ENCODE measurements around the gene CYSRT1. TPM values are rescaled to one million over a fixed set of nuclear protein-coding genes. Genes with fewer than 3 reads are reported as not detected.

CYSRT1 gene
- total RNA-seq, 1 experiment from 2014 or later: 1.0 TPM

DNA sequence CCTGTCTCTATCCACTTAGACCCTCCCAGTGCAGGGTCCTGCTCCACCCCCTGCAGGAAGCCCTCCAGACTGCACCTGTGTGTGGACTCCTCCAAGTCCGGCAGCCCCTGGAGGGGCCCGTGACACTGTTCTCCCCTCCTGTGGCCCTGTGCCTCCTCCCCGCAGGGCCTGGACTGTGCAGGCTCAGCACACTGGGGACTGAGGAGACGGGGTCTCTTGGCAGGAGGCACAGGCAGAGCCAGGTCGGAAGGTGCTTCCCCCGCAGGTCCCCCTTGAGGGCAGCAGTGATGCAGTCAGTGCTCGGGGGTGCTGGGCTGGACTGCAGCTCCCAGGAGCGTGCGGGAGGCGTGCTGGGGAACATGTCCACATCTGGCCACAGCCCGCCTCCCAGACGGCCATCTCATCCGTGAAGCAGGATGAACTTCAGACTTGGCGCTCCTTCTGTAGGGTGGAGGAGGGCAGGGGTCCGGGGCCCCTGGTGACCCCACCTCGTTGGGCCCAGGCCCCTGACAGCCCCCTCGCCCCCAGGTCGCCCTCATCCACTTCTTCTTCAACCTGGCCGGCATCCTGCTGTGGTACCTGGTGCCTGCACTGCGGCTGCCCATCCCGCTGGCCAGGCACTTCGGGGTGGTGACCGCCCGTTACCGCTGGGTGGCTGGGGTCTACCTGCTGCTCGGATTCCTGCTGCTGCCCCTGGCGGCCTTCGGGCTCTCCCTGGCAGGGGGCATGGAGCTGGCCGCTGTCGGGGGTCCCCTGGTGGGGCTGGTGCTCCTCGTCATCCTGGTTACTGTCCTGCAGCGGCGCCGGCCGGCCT, 10.7 kb downstream of the CYSRT1 start:
- Histone ChIP-seq H3K4me2 (ENCODE audit: insufficient read depth, insufficient read length, low read length) (no peak overlapping the region), H2BK120ac (ENCODE audit: low read depth, low read length, poor library complexity, severe bottlenecking) (no peak overlapping the region), H4K8ac (replicated peaks; ENCODE audit: insufficient read length, low read depth, low read length) (no peak overlapping the region), H3K9ac (ENCODE audit: extremely low read depth, insufficient read length, low read length) (no peak overlapping the region), H3K23me2 (ENCODE audit: insufficient read length, low read depth, low read length, poor library complexity, severe bottlenecking) (no peaks in the 10 kb centered on the region), H2AK5ac (ENCODE audit: insufficient read length, low read length) (no peak overlapping the region), H3K9me3 (ENCODE audit: control insufficient read depth, low read depth, low read length) (no peaks in the 10 kb centered on the region), H3K79me1 (ENCODE audit: insufficient read depth, low read depth, low read length, poor library complexity, severe bottlenecking) (no peaks in the 10 kb centered on the region), H2BK12ac (ENCODE audit: insufficient read length, low read depth, low read length) (no peak overlapping the region), H2AFZ (ENCODE audit: low read length) (no peak overlapping the region), H2BK15ac (ENCODE audit: low read depth, low read length) (no peak overlapping the region), H3K18ac (ENCODE audit: insufficient read length, low read depth, low read length) (no peak overlapping the region), H3T11ph (ENCODE audit: low read length) (no peak overlapping the region), H3K56ac (ENCODE audit: insufficient read length, low read depth, low read length) (no peak overlapping the region), H3K23ac (ENCODE audit: insufficient read length, low read depth, low read length) (no peak overlapping the region), H3K4ac (ENCODE audit: low read depth, low read length) (no peak overlapping the region), H2BK5ac (ENCODE audit: insufficient read length, low read length) (no peak overlapping the region), H3K27ac (ENCODE audit: insufficient read length, low read depth, low read length) (no peak overlapping the region), H3K14ac (ENCODE audit: insufficient read depth, low read length) (no peak overlapping the region), H4K5ac (ENCODE audit: insufficient read length, low read depth, low read length) (no peak overlapping the region), H3K79me2 (ENCODE audit: insufficient read depth, low read length) (no peaks in the 10 kb centered on the region), H3K27me3 (ENCODE audit: insufficient read depth, low read length) (no peaks in the 10 kb centered on the region), H2BK20ac (ENCODE audit: low read depth, low read length, poor library complexity, severe bottlenecking) (no peak overlapping the region), H4K91ac (ENCODE audit: insufficient read length, low read depth, low read length) (no peak overlapping the region), H3K4me1 (ENCODE audit: insufficient read depth, low read length) (peaks cover 3% of the 10 kb centered on the region; the same call in 1 of the 2 replicates), H4K20me1 (ENCODE audit: control insufficient read depth, insufficient read depth, insufficient read length) (no peaks in the 10 kb centered on the region)
- no CpG with 5 or more reads among the region's 35 CpGs for WGBS (ENCODE audit: extremely low coverage, insufficient read length, low lambda C conversion rate)
- Mint-ChIP-seq H3K36me3 (ENCODE audit: insufficient read depth in 1 of 3, low read depth in 3 of 3) (peaks cover 0 to 5% (median 0%) of the 10 kb centered on the region in 3 experiments; a peak in 3 of 7 replicates), H3K4me1 (peaks cover 12 to 20% of the 10 kb centered on the region in 2 experiments), H3K4me3 (no peak overlapping the region), H3K9me3 (no peaks in the 10 kb centered on the region), H3K27ac (peak overlapping the region in 2 of 3 experiments; percentile 34 to 76; a peak in 2 of 7 replicates), H3K27me3 (ENCODE audit: low read depth) (peaks cover 7% of the 10 kb centered on the region)
- TF ChIP-seq, protein P1, sequence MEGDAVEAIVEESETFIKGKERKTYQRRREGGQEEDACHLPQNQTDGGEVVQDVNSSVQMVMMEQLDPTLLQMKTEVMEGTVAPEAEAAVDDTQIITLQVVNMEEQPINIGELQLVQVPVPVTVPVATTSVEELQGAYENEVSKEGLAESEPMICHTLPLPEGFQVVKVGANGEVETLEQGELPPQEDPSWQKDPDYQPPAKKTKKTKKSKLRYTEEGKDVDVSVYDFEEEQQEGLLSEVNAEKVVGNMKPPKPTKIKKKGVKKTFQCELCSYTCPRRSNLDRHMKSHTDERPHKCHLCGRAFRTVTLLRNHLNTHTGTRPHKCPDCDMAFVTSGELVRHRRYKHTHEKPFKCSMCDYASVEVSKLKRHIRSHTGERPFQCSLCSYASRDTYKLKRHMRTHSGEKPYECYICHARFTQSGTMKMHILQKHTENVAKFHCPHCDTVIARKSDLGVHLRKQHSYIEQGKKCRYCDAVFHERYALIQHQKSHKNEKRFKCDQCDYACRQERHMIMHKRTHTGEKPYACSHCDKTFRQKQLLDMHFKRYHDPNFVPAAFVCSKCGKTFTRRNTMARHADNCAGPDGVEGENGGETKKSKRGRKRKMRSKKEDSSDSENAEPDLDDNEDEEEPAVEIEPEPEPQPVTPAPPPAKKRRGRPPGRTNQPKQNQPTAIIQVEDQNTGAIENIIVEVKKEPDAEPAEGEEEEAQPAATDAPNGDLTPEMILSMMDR (conservative IDR thresholded peaks at IDR 0.05): peak; percentile 52
- peak; percentile 68 for DNase-seq

Data from H9 (cell line).